Activated CD4-positive, alpha-beta T cell treated with anti-CD3 and anti-CD28 coated beads, Interleukin-2, amount 50 U/mL, for 1 hour (primary cell): ENCODE measurements around the gene CAMKK2.
"Not testable (repeated sequence)": the region's sequence is repeated elsewhere in the genome, so short reads cannot be mapped to it uniquely, and the experiment has no call there.

Experiments
- DNase-seq: peaks from one replicate; pipeline ENCODE4 v3.0.0-alpha.2; 2020

The CAMKK2 gene

GRCh38 chr12:121296618-121297434 lies at the start of gene CAMKK2:
TSS of gene CAMKK2 (minus strand) at chr12:121296709. CDS start at chr12:121274526, 22,183 bp downstream.
- peak; percentile 81 for DNase-seq

GRCh38 chr12:121345151-121345815 lies 48.8 kb upstream of the CAMKK2 start:
- DNase-seq: no peak

DNA sequence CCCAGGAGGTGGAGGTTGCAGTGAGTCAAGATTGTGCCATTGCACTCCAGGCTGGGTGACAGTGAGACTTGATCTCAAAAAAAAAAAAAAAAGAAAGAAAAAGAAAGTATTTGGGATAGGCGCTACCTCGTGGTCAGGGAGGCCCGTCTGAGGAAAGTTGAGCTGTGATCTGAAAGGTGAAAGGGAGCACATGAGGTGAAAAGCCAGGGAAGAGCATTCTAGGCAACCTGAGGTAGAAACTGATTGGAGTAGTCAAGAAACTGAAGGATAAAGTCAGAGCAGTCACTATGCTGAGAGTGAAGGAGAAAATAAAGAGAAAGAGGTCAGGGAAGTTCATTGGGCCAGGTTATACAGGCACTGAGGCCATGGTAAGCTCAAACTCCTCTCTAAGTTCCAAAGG lies 48.0 kb upstream of the CAMKK2 start:
- DNase-seq: no peak

DNA sequence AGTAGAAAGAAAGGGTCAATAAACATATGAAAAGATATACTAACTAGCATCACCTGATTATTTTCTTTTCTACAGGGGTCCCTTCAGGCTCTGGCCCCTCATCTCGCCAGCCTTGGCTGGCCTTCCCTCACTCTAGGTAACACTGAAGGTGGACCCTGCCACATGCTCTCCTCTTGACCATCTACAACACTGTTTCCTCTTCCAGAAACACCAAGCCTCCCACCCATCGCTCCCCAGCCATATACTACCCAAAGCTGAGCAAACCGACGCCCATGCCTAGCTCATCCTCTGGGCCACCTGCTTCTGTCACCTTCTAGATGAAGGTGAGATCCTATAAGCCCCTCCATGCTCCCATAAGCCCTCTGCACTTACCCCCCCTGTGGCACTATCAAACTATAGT lies 40.9 kb upstream of the CAMKK2 start:
- no peak for DNase-seq

- no peak for DNase-seq
Measured at GRCh38 chr12:121334513-121335343, 38.2 kb upstream of the CAMKK2 start.

DNA sequence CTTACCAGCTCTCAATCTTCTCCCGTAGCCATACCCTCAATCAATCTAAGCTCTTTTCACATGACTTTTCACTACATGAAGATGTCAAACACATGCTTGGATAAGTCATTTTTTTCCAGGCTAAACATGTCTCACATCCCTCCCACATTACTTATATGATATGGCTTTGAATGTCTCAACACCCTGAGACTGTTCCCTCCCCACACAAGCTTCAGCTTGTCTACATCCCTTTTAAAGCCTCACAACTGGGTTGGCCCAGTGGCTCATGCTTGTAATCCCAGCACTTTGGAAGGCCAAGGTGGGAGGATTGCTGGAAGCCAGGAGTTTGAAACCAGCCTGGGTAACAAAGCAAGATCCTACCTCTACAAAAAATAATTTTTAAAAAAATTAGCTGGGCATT lies 37.2 kb upstream of the CAMKK2 start:
- no peak for DNase-seq

GRCh38 chr12:121331248-121331647 lies 34.7 kb upstream of the CAMKK2 start:
- DNase-seq: no peak

DNA sequence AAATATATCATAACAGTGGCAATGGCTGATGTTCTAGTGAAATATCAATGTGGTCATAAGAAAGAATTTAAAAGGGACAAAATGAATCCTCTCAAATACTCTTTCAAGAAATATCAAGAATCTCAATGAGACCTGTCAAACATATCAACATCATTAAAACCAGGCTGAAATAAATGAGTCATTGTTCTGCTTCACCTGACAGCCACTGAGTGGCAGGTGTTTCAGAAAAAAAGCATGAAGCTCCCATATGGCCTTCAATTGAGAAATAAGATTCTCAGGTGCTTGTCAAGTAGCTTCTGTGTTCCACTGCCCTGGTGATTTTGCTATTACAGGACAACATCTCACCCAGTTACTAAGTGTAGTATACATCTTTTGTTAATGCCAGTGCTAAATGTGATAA lies 34.2 kb upstream of the CAMKK2 start:
- no peak for DNase-seq

DNA sequence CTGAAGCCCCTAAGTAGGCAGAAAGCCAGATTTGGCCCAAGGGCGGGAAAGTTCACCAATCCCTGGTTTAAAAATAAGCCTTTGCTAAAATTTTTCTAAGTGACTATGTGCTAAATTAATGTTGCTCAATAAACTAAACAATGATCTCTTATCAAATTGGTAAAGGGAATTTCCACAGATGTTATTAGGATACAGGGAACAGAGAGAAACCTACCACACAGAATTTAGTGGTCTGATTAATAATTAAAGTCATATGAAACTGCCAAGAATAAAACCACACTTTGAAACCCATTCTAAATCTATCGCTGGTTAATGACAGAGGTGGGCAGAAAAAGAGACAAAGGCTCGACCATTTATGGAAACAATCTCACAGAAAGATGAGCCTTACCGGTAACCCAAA lies 33.7 kb upstream of the CAMKK2 start:
- no peak for DNase-seq

DNA sequence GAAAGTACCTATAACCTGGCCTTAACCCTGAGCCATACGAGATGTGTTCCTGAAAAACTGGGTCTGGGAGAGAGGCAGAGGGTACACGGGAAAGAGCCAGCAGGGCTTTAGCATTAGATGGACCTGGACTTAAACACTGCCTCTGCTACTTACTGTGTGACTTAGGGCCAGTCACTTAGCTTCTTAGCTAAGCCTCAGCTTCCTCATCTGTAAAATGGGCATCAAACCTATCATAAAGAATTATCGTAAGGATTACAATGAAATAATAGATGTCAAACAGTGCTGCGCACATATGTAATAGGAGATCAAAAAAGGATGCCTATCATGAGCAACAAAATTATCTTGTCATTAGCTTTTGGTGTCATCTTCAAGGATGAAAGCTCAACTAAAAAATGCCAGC lies 32.1 kb upstream of the CAMKK2 start:
- no peak for DNase-seq

- no peak for DNase-seq
Measured at GRCh38 chr12:121326996-121327674, 30.6 kb upstream of the CAMKK2 start.

DNA sequence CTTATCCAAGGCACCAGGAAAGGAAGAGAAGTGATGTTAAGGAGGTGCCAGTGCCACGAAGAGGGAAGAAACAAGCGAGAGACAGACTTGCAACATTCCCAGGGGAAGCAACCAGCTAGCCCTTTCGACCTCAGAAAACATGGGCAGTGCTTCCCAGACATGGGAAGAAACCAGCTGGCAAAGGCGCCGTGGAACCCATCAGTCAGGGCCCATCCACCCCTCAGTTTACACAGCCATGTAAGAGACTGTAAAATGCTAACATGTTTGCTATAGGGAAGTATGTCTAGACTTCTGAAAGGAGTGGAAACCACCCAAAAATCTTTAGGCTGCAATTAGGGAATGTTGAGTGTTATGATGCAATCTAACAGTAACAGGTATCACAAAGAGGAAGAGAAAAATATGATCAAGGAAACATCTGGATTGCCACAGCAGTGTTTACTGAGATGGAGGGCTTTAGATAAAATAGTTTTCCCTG lies 29.4 kb upstream of the CAMKK2 start:
- no peak for DNase-seq

DNA sequence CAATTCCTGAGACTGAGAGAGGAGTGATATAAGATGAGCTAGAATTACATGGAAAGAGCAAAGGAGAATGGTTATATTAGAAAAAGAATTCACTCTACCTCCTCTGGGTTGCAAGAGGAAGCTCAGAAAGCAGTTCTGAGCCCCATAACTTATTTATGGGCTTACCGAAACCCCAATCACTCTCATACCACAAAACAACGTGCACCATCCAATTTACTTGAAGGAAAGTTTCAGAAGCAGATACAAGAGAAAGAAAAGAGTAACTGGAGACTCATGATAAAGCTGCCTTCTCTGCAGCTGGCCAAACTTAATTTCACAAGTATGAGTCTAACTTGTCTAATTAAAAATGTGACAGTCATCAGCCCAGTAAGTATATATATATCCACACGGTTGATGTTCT lies 27.4 kb upstream of the CAMKK2 start:
- no peak for DNase-seq

DNA sequence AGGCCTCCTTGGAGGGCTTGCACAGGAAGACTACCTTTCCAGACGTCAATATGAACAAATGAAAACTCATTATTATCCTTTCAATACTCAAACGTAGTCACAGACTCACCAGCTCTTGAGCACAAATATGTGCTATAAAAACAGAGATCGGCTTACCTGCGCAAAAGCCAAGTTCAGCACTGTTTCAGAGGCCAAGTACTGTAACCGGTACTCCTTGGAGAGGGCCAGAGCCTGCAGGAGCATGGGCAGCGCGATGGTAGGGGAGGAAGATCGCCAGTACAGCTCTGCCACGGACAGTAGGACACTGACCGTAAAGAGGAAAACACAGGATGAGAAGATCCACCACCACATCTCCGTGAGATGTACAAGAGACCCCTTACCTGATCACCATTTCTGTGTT lies 21.6 kb upstream of the CAMKK2 start:
- DNase-seq: no peak

DNA sequence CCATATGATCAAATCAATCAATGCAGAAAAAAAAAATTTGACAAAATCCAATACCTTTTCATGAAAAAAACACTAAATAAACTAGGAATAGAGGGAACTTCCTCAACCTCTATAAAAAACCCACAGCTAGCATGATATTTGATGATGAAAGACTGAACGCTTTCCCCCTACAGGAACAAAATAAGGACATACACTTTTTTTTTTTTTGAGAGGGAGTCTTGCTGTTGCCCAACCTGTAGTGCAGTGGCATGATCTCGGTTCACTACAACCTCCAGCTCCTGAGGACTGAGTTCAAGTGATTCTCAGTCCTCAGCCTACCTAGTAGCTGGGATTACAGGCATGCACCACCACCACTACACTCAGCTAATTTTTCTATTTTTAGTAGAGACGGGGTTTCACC lies 17.9 kb upstream of the CAMKK2 start:
- DNase-seq: no peak

DNA sequence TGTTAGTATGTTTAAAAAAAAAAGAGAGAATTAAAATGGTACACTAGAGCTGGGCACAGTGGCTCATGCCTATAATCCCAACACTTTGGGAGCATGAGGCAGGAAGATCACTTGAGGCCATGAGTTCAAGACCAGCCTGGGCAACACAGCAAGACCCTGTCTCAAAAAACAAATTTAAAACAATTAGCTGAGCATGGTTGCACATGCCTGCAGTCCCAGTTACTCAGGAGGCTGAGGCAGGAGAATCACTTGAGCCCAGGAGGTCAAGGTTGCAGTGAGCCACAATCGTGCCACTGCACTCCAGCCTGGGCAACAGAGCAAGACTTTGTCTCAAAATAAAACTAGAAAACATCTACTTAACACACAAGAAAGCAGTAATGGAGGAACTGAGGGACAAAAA lies 13.7 kb upstream of the CAMKK2 start:
- DNase-seq: not testable (repeated sequence)

GRCh38 chr12:121307397-121307796 lies 10.9 kb upstream of the CAMKK2 start:
- not testable (repeated sequence) for DNase-seq

GRCh38 chr12:121304306-121304705 lies 7.8 kb upstream of the CAMKK2 start:
- DNase-seq: no peak

DNA sequence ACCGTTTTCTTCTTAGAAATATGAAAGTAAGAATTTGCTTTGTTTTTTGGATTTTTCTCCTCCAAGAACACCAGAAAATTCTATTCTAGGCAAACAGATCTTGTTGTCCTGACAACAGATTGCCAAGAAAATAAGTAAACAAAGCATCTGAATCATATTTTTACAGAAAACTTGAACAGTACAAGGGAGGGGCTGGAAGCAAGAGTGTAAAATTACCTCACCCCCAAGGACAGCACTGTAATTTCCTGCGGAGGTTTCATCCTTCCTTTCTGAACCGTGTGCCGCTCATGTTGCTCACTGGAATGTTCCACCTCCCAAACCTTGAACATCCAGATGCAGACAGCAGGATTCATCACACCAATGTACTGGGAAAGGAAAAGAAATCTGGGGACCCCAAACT lies 5.4 kb upstream of the CAMKK2 start:
- no peak for DNase-seq

DNA sequence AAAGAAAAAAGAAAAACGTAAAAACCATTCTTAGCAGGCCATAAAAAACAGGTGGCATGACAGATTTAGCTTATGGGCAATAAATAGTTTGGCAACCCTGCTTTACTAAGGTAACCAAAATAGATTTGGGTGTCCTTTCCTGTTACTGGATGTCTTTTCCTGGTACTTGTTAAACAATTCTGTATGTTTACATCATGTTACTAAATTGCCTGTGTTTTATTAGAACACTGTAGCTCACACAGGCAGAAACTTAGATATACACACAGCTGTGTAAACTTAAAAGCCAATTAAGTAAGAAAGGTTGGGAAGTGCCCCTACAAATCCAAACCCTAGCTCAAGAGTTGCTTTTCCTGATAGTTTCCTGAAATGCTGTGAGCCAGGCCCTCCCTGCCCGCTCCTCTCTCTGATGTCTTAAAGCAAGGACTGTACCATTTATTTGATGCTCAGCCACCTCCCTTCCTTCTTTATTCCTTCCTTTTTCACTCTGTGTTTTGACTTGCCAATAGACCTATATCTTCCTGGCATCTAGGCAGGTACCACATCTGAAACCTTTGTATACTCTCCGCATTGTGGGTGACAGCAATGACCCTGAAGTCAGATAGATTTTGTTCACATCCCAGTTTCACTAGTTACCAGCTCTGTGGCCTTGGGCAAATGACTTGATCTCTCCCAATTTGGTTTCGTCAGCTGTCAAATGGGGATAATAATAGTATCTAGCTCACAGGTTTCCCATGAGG lies 3.7 kb upstream of the CAMKK2 start:
- no peak for DNase-seq

DNA sequence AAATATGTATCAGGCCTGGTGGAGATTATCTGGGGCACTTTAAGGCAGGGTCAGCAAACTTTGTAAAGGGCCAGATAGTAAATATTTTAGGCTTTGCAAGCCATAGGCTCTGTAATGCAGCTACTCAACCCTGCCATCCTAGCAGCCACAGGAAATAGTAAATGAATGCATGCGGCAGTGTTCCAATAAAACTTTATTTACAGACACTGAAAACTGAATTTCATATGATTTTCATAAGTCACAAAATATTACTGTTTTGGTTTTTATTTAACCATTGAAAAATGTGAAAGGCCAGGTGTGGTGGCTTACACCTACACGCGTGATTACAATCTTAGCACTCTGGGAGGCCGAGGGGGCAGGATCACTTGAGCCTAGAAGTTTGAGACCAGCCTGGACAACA lies 3.2 kb upstream of the CAMKK2 start:
- no peak for DNase-seq

DNA sequence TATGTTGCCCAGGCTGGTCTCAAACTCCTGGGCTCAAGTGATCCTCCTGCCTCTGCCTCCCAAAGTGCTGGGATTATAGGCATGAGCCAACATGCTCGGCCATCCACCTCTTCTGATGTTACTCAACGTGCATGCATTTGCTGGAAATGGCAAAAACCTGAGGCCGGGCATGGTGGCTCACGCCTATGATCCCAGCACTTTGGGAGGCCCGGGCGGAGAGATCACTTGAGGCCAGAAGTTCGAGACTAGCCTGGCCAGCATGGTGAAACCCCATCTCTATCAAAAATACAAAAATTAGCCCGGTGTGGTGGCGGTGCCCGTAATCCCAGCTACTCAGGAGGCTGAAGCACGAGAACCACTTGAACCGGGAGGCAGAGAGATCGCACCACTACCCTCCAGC lies 1.9 kb upstream of the CAMKK2 start:
- not testable (repeated sequence) for DNase-seq
